ENCODE data around the gene RRAGD. TPM values are rescaled to one million over a fixed set of nuclear protein-coding genes. Genes with fewer than 3 reads are reported as not detected.
A peak's percentile ranks its signal among the peaks of the same experiment; 100 is the strongest.

The RRAGD gene
- total RNA-seq, 4 donors from 2014 or later: 18.7 to 31.4 (median 19.9) TPM

GRCh38 chr6:89368999-89369398, 43.1 kb downstream of the RRAGD start:
- Histone ChIP-seq H3K4me3 (no peak overlapping the region), H3K27me3 (no peaks in the 10 kb centered on the region), H3K9me3 (no peaks in the 10 kb centered on the region), H3K4me1 (peaks cover 18 to 26% (median 23%) of the 10 kb centered on the region in 4 donors), H3K36me3 (no peaks in the 10 kb centered on the region), H3K27ac (replicated peaks in 1 of 4) (peak overlapping the region; percentile 14 to 46 (median 43))
- no peak for DNase-seq (ENCODE audit: extremely low spot score)
- TF ChIP-seq EP300 (IDR thresholded peaks at IDR 0.05) (no peak), POLR2AphosphoS5 (IDR thresholded peaks at IDR 0.05) (peak; percentile 42 to 60), POLR2A (IDR thresholded peaks at IDR 0.05; ENCODE audit: low read depth) (no peak)
- TF ChIP-seq, protein P1, sequence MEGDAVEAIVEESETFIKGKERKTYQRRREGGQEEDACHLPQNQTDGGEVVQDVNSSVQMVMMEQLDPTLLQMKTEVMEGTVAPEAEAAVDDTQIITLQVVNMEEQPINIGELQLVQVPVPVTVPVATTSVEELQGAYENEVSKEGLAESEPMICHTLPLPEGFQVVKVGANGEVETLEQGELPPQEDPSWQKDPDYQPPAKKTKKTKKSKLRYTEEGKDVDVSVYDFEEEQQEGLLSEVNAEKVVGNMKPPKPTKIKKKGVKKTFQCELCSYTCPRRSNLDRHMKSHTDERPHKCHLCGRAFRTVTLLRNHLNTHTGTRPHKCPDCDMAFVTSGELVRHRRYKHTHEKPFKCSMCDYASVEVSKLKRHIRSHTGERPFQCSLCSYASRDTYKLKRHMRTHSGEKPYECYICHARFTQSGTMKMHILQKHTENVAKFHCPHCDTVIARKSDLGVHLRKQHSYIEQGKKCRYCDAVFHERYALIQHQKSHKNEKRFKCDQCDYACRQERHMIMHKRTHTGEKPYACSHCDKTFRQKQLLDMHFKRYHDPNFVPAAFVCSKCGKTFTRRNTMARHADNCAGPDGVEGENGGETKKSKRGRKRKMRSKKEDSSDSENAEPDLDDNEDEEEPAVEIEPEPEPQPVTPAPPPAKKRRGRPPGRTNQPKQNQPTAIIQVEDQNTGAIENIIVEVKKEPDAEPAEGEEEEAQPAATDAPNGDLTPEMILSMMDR (IDR thresholded peaks at IDR 0.05): peak; percentile 61 to 71 (median 68)
- WGBS: 7% methylated on average over 7 of the region's 7 CpGs
- intact Hi-C loops (cut with DNase I): loop anchor here (2.0 to 5.0 kb wide), 2 partner anchors 16 to 43 kb away; partner anchors contain the start of genes RRAGD and UBE2J1

DNA sequence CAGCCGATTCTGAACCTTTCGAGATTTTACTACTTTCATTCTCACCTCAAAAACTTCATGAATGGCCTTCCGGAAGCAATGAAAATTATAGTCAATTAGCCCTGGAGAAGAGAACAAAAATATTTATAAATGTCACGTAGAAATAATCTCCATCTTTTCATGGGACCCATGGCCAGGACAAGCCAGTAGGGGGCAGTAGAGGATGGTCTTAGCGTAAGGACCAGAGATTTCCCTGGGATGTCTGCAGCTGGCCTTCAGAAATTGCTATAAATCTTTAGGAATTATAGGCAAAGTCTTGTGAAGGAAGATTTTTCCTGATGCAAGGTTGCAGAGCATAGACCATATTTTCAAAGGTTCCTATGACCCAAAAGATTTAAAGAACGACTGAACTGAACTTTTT, 44.0 kb downstream of the RRAGD start:
- DNase-seq (ENCODE audit: extremely low spot score): no peak
- H3K27ac ChIP-seq (replicated peaks in 1 of 4): peak overlapping the region in 1 of 4 donors; percentile 14
- WGBS: 38% methylated on average over 6 of the region's 6 CpGs

DNA sequence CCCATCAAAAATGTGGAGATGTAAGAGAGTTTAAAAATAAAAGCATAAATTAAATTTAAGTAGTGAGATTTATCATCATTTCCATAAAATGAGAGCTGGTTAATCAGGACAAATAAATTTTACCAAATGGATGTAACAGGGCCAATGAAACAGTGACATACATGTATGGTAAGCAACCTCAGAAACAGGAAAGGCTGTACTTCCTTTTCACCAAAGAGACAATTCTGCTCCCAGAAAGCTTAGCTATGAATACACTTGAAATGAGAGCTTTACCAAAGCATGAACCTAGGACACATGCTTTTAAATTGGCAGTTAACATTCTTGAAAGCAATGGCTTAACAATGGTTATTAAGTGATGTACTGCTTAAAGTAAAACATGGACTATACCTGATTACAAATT, 47.5 kb downstream of the RRAGD start:
- intact Hi-C loops (cut with DNase I): no loop called here
- H3K4me3 ChIP-seq: no peak overlapping the region
- TF ChIP-seq, protein P1 (IDR thresholded peaks at IDR 0.05): no peak
- TF ChIP-seq EP300 (IDR thresholded peaks at IDR 0.05): no peak
- TF ChIP-seq POLR2A (IDR thresholded peaks at IDR 0.05; ENCODE audit: low read depth): no peak
- no peak for TF ChIP-seq POLR2AphosphoS5 (IDR thresholded peaks at IDR 0.05)
- H3K27me3 ChIP-seq: no peaks in the 10 kb centered on the region
- no peak overlapping the region for H3K27ac ChIP-seq (replicated peaks in 1 of 4)
- H3K4me1 ChIP-seq: peaks cover 9 to 17% (median 14%) of the 10 kb centered on the region in 4 donors
- DNase-seq (ENCODE audit: extremely low spot score): no peak
- no peaks in the 10 kb centered on the region for H3K36me3 ChIP-seq
- H3K9me3 ChIP-seq: no peaks in the 10 kb centered on the region

More for the DNA sequence above, 44.0 kb downstream of the RRAGD start:
- intact Hi-C loops (cut with DNase I): loop anchor here (2.0 to 5.0 kb wide), 2 partner anchors 15 to 44 kb away; partner anchors contain the start of genes RRAGD and UBE2J1
- Histone ChIP-seq H3K9me3 (no peaks in the 10 kb centered on the region), H3K4me3 (no peak overlapping the region), H3K4me1 (peaks cover 18 to 26% (median 23%) of the 10 kb centered on the region in 4 donors), H3K27me3 (no peaks in the 10 kb centered on the region), H3K36me3 (no peaks in the 10 kb centered on the region)
- TF ChIP-seq EP300 (IDR thresholded peaks at IDR 0.05) (no peak), POLR2A (IDR thresholded peaks at IDR 0.05; ENCODE audit: low read depth) (no peak), POLR2AphosphoS5 (IDR thresholded peaks at IDR 0.05) (no peak)
- TF ChIP-seq, protein P1 (IDR thresholded peaks at IDR 0.05): peak; percentile 58 to 84 (median 59)

- Histone ChIP-seq H3K4me1 (no peaks in the 10 kb centered on the region), H3K27me3 (no peaks in the 10 kb centered on the region), H3K4me3 (no peak overlapping the region), H3K36me3 (no peaks in the 10 kb centered on the region), H3K9me3 (no peaks in the 10 kb centered on the region), H3K27ac (replicated peaks in 1 of 4) (no peak overlapping the region)
- DNase-seq (ENCODE audit: extremely low spot score): no peak
- TF ChIP-seq, protein P1 (IDR thresholded peaks at IDR 0.05): no peak
- TF ChIP-seq EP300 (IDR thresholded peaks at IDR 0.05): no peak
- no peak for TF ChIP-seq POLR2A (IDR thresholded peaks at IDR 0.05; ENCODE audit: low read depth)
- TF ChIP-seq POLR2AphosphoS5 (IDR thresholded peaks at IDR 0.05): no peak
- intact Hi-C loops (cut with DNase I): no loop called here
- 58% methylated on average over 2 of the region's 2 CpGs for WGBS
Observed at GRCh38 chr6:89361171-89361570, 50.9 kb downstream of the RRAGD start.

All from esophagus muscularis mucosa (tissue), 4 donors.